ENCODE data around the gene EFHC1. TPM values are rescaled to one million over a fixed set of nuclear protein-coding genes. Genes with fewer than 3 reads are reported as not detected.

The EFHC1 gene
- total RNA-seq, 6 donors from 2014 or later = 16.2 to 96.4 (median 21.6) TPM

GRCh38 chr6:52375780-52376556 is 44.2 kb upstream of the EFHC1 start:
- H3K4me1 ChIP-seq = peaks cover 0 to 17% (median 9%) of the 10 kb centered on the region in 4 donors
- H3K4me3 ChIP-seq = no peak overlapping the region
- no peak overlapping the region for H3K27ac ChIP-seq
- no peaks in the 10 kb centered on the region for H3K27me3 ChIP-seq
- no peaks in the 10 kb centered on the region for H3K36me3 ChIP-seq
- TF ChIP-seq, protein P1, sequence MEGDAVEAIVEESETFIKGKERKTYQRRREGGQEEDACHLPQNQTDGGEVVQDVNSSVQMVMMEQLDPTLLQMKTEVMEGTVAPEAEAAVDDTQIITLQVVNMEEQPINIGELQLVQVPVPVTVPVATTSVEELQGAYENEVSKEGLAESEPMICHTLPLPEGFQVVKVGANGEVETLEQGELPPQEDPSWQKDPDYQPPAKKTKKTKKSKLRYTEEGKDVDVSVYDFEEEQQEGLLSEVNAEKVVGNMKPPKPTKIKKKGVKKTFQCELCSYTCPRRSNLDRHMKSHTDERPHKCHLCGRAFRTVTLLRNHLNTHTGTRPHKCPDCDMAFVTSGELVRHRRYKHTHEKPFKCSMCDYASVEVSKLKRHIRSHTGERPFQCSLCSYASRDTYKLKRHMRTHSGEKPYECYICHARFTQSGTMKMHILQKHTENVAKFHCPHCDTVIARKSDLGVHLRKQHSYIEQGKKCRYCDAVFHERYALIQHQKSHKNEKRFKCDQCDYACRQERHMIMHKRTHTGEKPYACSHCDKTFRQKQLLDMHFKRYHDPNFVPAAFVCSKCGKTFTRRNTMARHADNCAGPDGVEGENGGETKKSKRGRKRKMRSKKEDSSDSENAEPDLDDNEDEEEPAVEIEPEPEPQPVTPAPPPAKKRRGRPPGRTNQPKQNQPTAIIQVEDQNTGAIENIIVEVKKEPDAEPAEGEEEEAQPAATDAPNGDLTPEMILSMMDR (IDR thresholded peaks at IDR 0.05) = no peak
- TF ChIP-seq EP300 (IDR thresholded peaks at IDR 0.05) (no peak), POLR2AphosphoS5 (IDR thresholded peaks at IDR 0.05) (no peak), POLR2A (IDR thresholded peaks at IDR 0.05) (no peak)
- DNase-seq = no peak
- WGBS, 2 donors = 75 to 89% methylated on average over 2 of the region's 2 CpGs
- no peaks in the 10 kb centered on the region for H3K9me3 ChIP-seq
- no peak for ATAC-seq (ENCODE audit: low FRiP score in 2 of 2)

DNA sequence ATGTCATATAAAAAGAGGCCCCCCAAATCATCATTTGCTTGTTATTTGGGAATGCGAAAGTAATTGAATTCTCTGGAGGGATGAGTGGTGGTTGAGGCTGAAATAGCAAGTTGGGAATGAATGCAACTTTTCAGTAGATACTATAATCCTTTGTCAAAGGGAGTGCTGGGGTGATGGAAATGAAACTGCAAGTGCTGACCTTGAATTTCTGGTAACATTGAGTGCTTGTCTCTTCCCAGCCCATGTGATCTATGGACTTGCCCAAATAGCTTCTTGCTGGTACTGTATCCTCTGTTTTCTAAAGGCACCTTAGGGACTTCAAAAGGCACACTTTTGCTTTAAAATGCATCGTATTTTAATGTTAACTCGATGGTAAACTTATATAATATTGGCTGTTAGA is 43.4 kb upstream of the EFHC1 start:
- Histone ChIP-seq H3K27ac (no peak overlapping the region), H3K4me3 (no peak overlapping the region), H3K27me3 (no peaks in the 10 kb centered on the region), H3K9me3 (no peaks in the 10 kb centered on the region), H3K36me3 (no peaks in the 10 kb centered on the region), H3K4me1 (peaks cover 0 to 14% (median 6%) of the 10 kb centered on the region in 4 donors)
- ATAC-seq (ENCODE audit: low FRiP score in 2 of 2) (no peak), DNase-seq (no peak)
- TF ChIP-seq, protein P1 (IDR thresholded peaks at IDR 0.05) = no peak
- TF ChIP-seq POLR2A (IDR thresholded peaks at IDR 0.05) = no peak
- no peak for TF ChIP-seq EP300 (IDR thresholded peaks at IDR 0.05)
- TF ChIP-seq POLR2AphosphoS5 (IDR thresholded peaks at IDR 0.05) = no peak
- WGBS, 2 donors = 93 to 95% methylated on average over 3 of the region's 3 CpGs

- Histone ChIP-seq H3K27ac (no peak overlapping the region), H3K4me3 (no peak overlapping the region), H3K36me3 (no peaks in the 10 kb centered on the region), H3K9me3 (no peaks in the 10 kb centered on the region), H3K4me1 (peaks cover 0 to 14% (median 4%) of the 10 kb centered on the region in 4 donors), H3K27me3 (no peaks in the 10 kb centered on the region)
- TF ChIP-seq, protein P1 (IDR thresholded peaks at IDR 0.05) = no peak
- TF ChIP-seq EP300 (IDR thresholded peaks at IDR 0.05) (no peak), POLR2A (IDR thresholded peaks at IDR 0.05) (no peak), POLR2AphosphoS5 (IDR thresholded peaks at IDR 0.05) (no peak)
- 43 to 44% methylated on average over 3 of the region's 3 CpGs for WGBS, 2 donors
- ATAC-seq (ENCODE audit: low FRiP score in 2 of 2) (no peak), DNase-seq (no peak)
Observed at GRCh38 chr6:52377538-52378221, 42.5 kb upstream of the EFHC1 start.

DNA sequence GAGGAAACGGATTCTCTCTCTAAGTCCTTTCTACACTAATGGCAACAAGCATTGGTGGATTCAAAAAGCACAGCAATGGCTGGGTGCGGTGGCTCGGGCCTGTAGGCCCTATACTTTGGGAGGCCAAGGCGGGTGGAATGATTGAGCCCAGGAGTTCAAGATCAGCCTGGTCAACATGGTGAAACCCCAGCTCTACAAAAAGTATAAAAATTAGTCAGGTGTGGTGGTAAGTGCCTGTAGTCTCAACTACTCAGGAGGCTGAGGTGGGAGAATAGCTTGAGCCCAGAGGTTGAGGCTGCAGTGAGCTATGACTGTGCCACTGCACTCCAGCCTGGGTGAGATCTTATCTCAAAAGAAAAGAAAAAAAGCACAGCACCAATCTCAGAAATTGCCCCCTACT is 38.9 kb upstream of the EFHC1 start:
- Histone ChIP-seq H3K4me3 (no peak overlapping the region), H3K9me3 (no peaks in the 10 kb centered on the region), H3K27me3 (no peaks in the 10 kb centered on the region), H3K27ac (no peak overlapping the region), H3K36me3 (no peaks in the 10 kb centered on the region), H3K4me1 (peaks cover 0 to 14% (median 4%) of the 10 kb centered on the region in 4 donors)
- ATAC-seq (ENCODE audit: low FRiP score in 2 of 2) = no peak
- DNase-seq = no peak
- WGBS, 2 donors = 92 to 95% methylated on average over 4 of the region's 4 CpGs
- no peak for TF ChIP-seq POLR2A (IDR thresholded peaks at IDR 0.05)
- TF ChIP-seq EP300 (IDR thresholded peaks at IDR 0.05) = no peak
- TF ChIP-seq POLR2AphosphoS5 (IDR thresholded peaks at IDR 0.05) = no peak
- TF ChIP-seq, protein P1 (IDR thresholded peaks at IDR 0.05) = no peak
